ENCODE results near the gene IPO5. TPM values are rescaled to one million over a fixed set of nuclear protein-coding genes. Genes with fewer than 3 reads are reported as not detected.

Gene IPO5
- total RNA-seq, 1 donor from 2014 or later: 113 TPM

DNA sequence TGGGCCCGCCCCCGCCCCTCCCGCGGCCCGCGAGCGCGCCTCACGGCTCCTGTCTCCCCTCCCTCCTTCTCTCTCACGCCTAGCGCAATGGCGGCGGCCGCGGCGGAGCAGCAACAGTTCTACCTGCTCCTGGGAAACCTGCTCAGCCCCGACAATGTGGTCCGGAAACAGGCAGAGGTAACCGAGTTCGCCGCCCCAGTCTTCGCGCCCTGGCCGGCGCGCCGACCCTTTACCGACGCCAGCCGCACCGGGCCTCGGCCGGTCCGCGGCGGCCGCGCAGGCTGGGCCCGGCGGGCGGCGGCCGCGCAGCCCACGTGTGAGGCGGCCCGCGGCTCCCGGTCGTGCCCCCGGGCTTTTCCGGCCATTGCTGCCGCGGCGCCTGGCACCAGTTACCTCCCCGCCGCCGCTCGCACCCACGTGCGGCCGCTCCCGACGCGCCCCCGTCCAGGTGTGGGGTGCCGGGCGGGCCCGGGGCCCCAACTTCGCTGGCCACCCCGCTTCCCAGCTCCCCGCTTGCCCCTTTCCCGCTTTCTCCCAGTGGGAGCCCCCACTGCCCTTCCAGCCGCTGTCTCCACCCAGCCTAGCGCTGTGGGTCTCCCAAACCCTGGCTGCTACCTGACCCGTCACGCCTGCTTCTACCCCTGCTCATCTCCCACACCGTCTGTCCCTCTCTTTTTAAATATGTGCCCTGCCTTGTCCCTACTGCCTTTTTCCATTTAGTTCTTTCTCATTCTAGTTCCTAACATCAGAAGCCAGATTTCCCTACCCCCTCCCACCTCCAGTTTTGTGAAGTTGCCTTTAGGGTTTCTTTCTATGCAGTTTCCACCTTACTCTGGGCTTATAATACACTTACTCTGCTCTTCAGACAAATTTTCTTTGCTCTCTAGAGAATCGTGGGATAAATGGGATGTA is 23.4 kb downstream of the IPO5 start:
- Histone ChIP-seq H3K27me3 (ENCODE audit: low read depth) (no peaks in the 10 kb centered on the region), H3K27ac (replicated peaks) (peak overlapping the region; percentile 95), H3K9me3 (replicated peaks) (no peaks in the 10 kb centered on the region), H3K4me3 (peak overlapping the region; percentile 90), H3K4me1 (peaks cover 44% of the 10 kb centered on the region), H3K36me3 (no peaks in the 10 kb centered on the region)
- intact Hi-C loops (cut with micrococcal nuclease): no loop called here
- DNase-seq: no peak
- TF ChIP-seq, protein P1, sequence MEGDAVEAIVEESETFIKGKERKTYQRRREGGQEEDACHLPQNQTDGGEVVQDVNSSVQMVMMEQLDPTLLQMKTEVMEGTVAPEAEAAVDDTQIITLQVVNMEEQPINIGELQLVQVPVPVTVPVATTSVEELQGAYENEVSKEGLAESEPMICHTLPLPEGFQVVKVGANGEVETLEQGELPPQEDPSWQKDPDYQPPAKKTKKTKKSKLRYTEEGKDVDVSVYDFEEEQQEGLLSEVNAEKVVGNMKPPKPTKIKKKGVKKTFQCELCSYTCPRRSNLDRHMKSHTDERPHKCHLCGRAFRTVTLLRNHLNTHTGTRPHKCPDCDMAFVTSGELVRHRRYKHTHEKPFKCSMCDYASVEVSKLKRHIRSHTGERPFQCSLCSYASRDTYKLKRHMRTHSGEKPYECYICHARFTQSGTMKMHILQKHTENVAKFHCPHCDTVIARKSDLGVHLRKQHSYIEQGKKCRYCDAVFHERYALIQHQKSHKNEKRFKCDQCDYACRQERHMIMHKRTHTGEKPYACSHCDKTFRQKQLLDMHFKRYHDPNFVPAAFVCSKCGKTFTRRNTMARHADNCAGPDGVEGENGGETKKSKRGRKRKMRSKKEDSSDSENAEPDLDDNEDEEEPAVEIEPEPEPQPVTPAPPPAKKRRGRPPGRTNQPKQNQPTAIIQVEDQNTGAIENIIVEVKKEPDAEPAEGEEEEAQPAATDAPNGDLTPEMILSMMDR (IDR thresholded peaks at IDR 0.05; ENCODE audit: borderline replicate concordance): no peak

DNA sequence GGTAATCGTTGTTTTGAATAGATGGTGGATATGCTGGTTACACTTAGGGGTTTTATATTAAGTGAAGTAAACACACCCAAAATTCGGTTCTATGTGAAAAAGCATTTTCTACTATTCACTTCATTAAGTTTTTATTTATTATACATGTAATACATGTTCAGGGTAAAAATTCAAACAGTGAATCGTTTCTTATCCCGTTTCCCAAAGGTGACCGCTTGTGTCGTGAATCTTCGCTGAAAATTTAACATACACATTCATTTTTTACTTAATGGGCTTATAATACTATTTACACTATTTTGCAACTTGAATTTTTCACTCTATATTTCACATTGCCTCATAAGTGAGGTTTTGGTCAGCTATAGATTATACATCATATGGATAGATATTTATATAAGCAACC is 24.5 kb downstream of the IPO5 start:
- Histone ChIP-seq H3K9me3 (replicated peaks) (no peaks in the 10 kb centered on the region), H3K27ac (replicated peaks) (no peak overlapping the region), H3K36me3 (peaks cover 6% of the 10 kb centered on the region), H3K4me1 (peaks cover 48% of the 10 kb centered on the region), H3K27me3 (ENCODE audit: low read depth) (no peaks in the 10 kb centered on the region), H3K4me3 (peak overlapping the region; percentile 90)
- intact Hi-C loops (cut with micrococcal nuclease): no loop called here
- TF ChIP-seq, protein P1 (IDR thresholded peaks at IDR 0.05; ENCODE audit: borderline replicate concordance): no peak
- no peak for DNase-seq

DNA sequence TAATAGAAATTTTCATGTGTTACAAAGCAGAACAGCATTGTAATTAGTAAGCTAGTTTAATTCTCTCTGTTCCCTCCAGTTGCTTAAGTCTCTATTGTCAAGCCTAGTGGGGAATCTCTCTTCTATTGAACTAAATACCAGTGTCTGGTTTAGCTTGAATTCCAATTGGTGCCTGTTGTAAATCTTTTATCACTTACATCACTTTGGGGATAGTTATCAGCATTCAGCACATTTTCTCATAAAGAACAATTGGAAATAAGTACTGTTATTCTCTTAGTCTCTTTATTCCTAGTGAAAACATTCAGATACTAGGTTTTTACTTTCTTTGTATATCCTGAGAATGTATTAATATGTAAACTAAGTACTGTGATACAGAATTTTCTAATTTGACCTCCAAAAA is 25.2 kb downstream of the IPO5 start:
- intact Hi-C loops (cut with micrococcal nuclease): no loop called here
- H3K9me3 ChIP-seq (replicated peaks): no peaks in the 10 kb centered on the region
- H3K36me3 ChIP-seq: peaks cover 13% of the 10 kb centered on the region
- DNase-seq: no peak
- H3K27me3 ChIP-seq (ENCODE audit: low read depth): no peaks in the 10 kb centered on the region
- no peak overlapping the region for H3K27ac ChIP-seq (replicated peaks)
- TF ChIP-seq, protein P1 (IDR thresholded peaks at IDR 0.05; ENCODE audit: borderline replicate concordance): no peak
- peaks cover 48% of the 10 kb centered on the region for H3K4me1 ChIP-seq
- H3K4me3 ChIP-seq: no peak overlapping the region

DNA sequence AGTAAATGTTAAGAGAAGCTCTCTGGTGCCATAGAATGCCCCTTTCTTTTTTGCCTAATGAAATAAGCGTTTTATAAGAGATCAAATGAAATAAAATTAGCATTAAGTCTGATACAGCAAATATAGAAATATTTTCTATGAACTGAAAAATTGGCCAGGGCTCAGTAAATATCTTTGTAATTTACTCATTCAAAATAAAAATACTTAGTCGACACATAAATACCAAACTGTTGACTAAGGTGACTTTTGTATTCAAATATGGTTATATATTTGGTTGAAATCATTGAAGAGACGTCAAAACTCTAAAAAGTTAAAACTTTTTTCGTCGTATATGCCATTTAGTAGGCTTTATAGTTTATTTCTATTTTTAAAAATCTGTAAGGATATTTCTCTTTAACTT is 25.6 kb downstream of the IPO5 start:
- no peak overlapping the region for H3K27ac ChIP-seq (replicated peaks)
- H3K36me3 ChIP-seq: peaks cover 14% of the 10 kb centered on the region
- H3K4me3 ChIP-seq: no peak overlapping the region
- no peak for DNase-seq
- intact Hi-C loops (cut with micrococcal nuclease): no loop called here
- TF ChIP-seq, protein P1 (IDR thresholded peaks at IDR 0.05; ENCODE audit: borderline replicate concordance): no peak
- peaks cover 48% of the 10 kb centered on the region for H3K4me1 ChIP-seq
- no peaks in the 10 kb centered on the region for H3K27me3 ChIP-seq (ENCODE audit: low read depth)
- no peaks in the 10 kb centered on the region for H3K9me3 ChIP-seq (replicated peaks)

DNA sequence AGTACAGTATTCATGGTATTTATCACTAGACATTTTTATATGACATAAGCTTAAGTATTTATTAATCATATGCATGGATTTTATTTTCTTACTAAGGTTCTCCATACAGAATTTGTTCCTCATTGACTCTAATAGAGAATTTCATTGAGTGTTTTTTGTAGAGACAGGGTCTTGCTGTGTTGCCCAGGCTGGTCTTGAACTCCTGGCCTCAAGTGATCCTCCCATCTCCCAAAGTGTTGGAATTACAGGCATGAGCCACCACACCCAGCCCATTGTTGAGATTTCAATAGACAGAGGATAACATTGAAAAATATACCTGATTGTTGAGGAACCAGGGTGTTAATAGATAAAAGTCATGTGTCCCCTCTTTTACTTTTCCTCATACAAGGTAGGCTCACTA is 26.1 kb downstream of the IPO5 start:
- Histone ChIP-seq H3K27ac (replicated peaks) (no peak overlapping the region), H3K4me1 (peaks cover 48% of the 10 kb centered on the region)
- intact Hi-C loops (cut with micrococcal nuclease): no loop called here

More for the DNA sequence above, 26.1 kb downstream of the IPO5 start:
- Histone ChIP-seq H3K9me3 (replicated peaks) (no peaks in the 10 kb centered on the region), H3K27me3 (ENCODE audit: low read depth) (no peaks in the 10 kb centered on the region), H3K4me3 (no peak overlapping the region), H3K36me3 (peaks cover 19% of the 10 kb centered on the region)
- no peak for DNase-seq
- TF ChIP-seq, protein P1 (IDR thresholded peaks at IDR 0.05; ENCODE audit: borderline replicate concordance): no peak

All from left ventricle myocardium inferior (tissue), 1 donor.